TTC549 (cell line): ENCODE data around the gene DPCD.

Experiments
- FAIRE-seq: peaks from 2 replicates; lab custom pipeline; 2012; peaks lifted over from hg19 to GRCh38; lab: Jason Lieb, UNC

Gene DPCD

GRCh38 chr10:101587725-101588653 is at the start of gene DPCD, which contains the start of gene POLL:
DPCD (plus strand) TSS chr10:101588321; CDS start chr10:101588337, 16 bp downstream.
POLL (minus strand) TSS chr10:101588257; CDS start chr10:101587360, 897 bp downstream.
- no peak for FAIRE-seq

- FAIRE-seq: no peak
These were observed 49.7 kb upstream of the DPCD start for GRCh38 chr10:101538446-101538845.

- no peak for FAIRE-seq
These were observed 42.2 kb upstream of the DPCD start for GRCh38 chr10:101545898-101546297.

- no peak for FAIRE-seq
These were observed 37.2 kb upstream of the DPCD start for GRCh38 chr10:101550965-101551364.

- no peak for FAIRE-seq
These were observed 35.7 kb upstream of the DPCD start for GRCh38 chr10:101552442-101552841.

GRCh38 chr10:101557541-101557940 is 30.6 kb upstream of the DPCD start:
- no peak for FAIRE-seq

GRCh38 chr10:101558204-101558603 is 29.9 kb upstream of the DPCD start:
- FAIRE-seq: no peak

GRCh38 chr10:101558671-101559595 is 29.2 kb upstream of the DPCD start:
- no peak for FAIRE-seq

GRCh38 chr10:101559596-101560297 is 28.4 kb upstream of the DPCD start:
- no peak for FAIRE-seq

GRCh38 chr10:101560298-101561067 is 27.6 kb upstream of the DPCD start:
- FAIRE-seq: no peak

GRCh38 chr10:101561068-101561915 is 26.8 kb upstream of the DPCD start:
- no peak for FAIRE-seq

- FAIRE-seq: no peak
These were observed 25.9 kb upstream of the DPCD start for GRCh38 chr10:101562231-101562630.

- no peak for FAIRE-seq
These were observed 25.1 kb upstream of the DPCD start for GRCh38 chr10:101563007-101563406.

GRCh38 chr10:101563497-101564040 is 24.6 kb upstream of the DPCD start:
- FAIRE-seq: no peak

GRCh38 chr10:101564490-101564991 is 23.6 kb upstream of the DPCD start:
- no peak for FAIRE-seq

GRCh38 chr10:101565370-101565900 is 22.7 kb upstream of the DPCD start:
- no peak for FAIRE-seq

- no peak for FAIRE-seq
These were observed 22.2 kb upstream of the DPCD start for GRCh38 chr10:101565936-101566332.

GRCh38 chr10:101566333-101567164 is 21.6 kb upstream of the DPCD start:
- FAIRE-seq: no peak
